H1 (cell line): ENCODE results near the gene VPS13D. TPM values are rescaled to one million over a fixed set of nuclear protein-coding genes. Genes with fewer than 3 reads are reported as not detected.

Experiments
- BCL11A ChIP-seq, 2 experiments: IDR thresholded peaks; one replicate each; pipeline ENCODE4 v1.6.1; 2011; ENCODE audit warnings: low read depth in 2 of 2, low read length in 2 of 2, mild to moderate bottlenecking in 2 of 2
- CEBPB ChIP-seq: IDR thresholded peaks from 2 replicates; pipeline ENCODE4 v1.6.1; 2012; ENCODE audit warnings: low read depth, low read length
- JUN ChIP-seq: IDR thresholded peaks from 2 replicates; pipeline ENCODE4 v1.6.1; 2011; ENCODE audit warnings: low read depth, mild to moderate bottlenecking, improper control_type of control experiment, low read length
- JUND ChIP-seq: IDR thresholded peaks from 2 replicates; pipeline ENCODE4 v1.6.1; 2011; ENCODE audit warnings: mild to moderate bottlenecking, improper control_type of control experiment, low read length
- MAFK ChIP-seq: IDR thresholded peaks from 2 replicates; pipeline ENCODE4 v1.6.1; 2012; ENCODE audit warnings: low read depth, mild to moderate bottlenecking, improper control_type of control experiment, low read length
- SAP30 ChIP-seq: fragments of 300-600 bp; sonication (generic); IDR thresholded peaks from 2 replicates; pipeline ENCODE4 v1.7.1; 2012; ENCODE audit warnings: low read length, moderate library complexity, mild to moderate bottlenecking, inconsistent platforms; ENCODE audit not compliant: insufficient read depth, insufficient replicate concordance
- SIX5 ChIP-seq: IDR thresholded peaks from 2 replicates; pipeline ENCODE4 v1.6.1; 2011; ENCODE audit warnings: mild to moderate bottlenecking, low read depth, low read length
- SP1 ChIP-seq: IDR thresholded peaks from 2 replicates; pipeline ENCODE4 v1.6.1; 2011; ENCODE audit warnings: low read depth, low read length
- SUZ12 ChIP-seq: fragments of 200-600 bp; sonication (generic); IDR thresholded peaks from 2 replicates; pipeline ENCODE4 v1.6.1; 2012; ENCODE audit warnings: mild to moderate bottlenecking, inconsistent platforms, low read length, moderate library complexity, mixed read lengths
- YY1 ChIP-seq: IDR thresholded peaks from 2 replicates; pipeline ENCODE4 v1.6.1; 2011; ENCODE audit warnings: low read depth, mild to moderate bottlenecking, low read length
- polyA plus RNA-seq, 7 experiments: library from polyadenylated mRNA; depleted of rRNA in 3 of 7; stranded (reverse) in 5 of 7; unstranded in 2 of 7; fragments of >200 nt in 5 of 7; fragments of 200-250 nt in 2 of 7; gene quantifications; 1 replicate in 5 of 7; 2 replicates in 1 of 7; 4 replicates in 1 of 7; pipeline versions ENCODE4 v1.2.1 to v1.2.3, GENCODE V29; 2011 to 2013; ENCODE audit warnings: missing spikeins in 2 of 7, mixed read lengths in 2 of 7
- total RNA-seq: library from RNA; stranded (reverse); fragmentation: NEBNext Ultra II Directional; extraction: Animal tissue kit (Norgen Biotek cat#: 25700); gene quantifications from 2 replicates; pipeline ENCODE4 v1.2.1, GENCODE V29; 2021
- TF ChIP-seq, protein P1 (sequence below): fragments of 300-600 bp; sonication (generic); IDR thresholded peaks from 2 replicates; pipeline ENCODE4 v1.7.1; 2012; ENCODE audit warnings: low read length, moderate library complexity, mild to moderate bottlenecking, inconsistent platforms; ENCODE audit not compliant: insufficient replicate concordance
- TF ChIP-seq, protein P2 (sequence below): IDR thresholded peaks from 2 replicates; pipeline ENCODE4 v1.6.1; 2011; ENCODE audit warnings: low read depth, mild to moderate bottlenecking, low read length; ENCODE audit not compliant: insufficient read depth

VPS13D gene
- total and polyA plus RNA-seq, 2 of the 8 experiments (the other 6 are each of a cell fraction or from before 2014, with no cell fraction given) = 10.9 to 31.2 TPM

DNA sequence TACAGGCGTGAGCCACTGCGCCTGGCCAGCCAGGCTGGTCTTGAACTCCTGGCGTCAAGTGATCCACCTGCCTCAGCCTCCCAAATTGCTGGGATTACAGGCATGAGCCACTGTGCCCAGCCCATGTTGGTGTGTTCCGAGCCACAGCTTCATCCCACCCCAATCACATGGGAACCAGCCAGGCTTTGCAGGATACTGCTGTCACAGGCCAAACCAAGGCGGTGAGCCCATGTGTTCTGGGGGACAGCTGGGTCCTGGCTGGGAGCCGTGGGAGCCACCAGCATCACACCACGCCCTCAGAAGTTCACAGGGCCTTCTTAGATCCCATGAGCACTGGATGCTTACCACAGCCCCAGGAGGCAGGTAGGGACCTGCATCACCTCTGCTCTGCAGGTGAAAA lies 331.3 kb downstream of the VPS13D start (continued):
- TF ChIP-seq, protein P1, sequence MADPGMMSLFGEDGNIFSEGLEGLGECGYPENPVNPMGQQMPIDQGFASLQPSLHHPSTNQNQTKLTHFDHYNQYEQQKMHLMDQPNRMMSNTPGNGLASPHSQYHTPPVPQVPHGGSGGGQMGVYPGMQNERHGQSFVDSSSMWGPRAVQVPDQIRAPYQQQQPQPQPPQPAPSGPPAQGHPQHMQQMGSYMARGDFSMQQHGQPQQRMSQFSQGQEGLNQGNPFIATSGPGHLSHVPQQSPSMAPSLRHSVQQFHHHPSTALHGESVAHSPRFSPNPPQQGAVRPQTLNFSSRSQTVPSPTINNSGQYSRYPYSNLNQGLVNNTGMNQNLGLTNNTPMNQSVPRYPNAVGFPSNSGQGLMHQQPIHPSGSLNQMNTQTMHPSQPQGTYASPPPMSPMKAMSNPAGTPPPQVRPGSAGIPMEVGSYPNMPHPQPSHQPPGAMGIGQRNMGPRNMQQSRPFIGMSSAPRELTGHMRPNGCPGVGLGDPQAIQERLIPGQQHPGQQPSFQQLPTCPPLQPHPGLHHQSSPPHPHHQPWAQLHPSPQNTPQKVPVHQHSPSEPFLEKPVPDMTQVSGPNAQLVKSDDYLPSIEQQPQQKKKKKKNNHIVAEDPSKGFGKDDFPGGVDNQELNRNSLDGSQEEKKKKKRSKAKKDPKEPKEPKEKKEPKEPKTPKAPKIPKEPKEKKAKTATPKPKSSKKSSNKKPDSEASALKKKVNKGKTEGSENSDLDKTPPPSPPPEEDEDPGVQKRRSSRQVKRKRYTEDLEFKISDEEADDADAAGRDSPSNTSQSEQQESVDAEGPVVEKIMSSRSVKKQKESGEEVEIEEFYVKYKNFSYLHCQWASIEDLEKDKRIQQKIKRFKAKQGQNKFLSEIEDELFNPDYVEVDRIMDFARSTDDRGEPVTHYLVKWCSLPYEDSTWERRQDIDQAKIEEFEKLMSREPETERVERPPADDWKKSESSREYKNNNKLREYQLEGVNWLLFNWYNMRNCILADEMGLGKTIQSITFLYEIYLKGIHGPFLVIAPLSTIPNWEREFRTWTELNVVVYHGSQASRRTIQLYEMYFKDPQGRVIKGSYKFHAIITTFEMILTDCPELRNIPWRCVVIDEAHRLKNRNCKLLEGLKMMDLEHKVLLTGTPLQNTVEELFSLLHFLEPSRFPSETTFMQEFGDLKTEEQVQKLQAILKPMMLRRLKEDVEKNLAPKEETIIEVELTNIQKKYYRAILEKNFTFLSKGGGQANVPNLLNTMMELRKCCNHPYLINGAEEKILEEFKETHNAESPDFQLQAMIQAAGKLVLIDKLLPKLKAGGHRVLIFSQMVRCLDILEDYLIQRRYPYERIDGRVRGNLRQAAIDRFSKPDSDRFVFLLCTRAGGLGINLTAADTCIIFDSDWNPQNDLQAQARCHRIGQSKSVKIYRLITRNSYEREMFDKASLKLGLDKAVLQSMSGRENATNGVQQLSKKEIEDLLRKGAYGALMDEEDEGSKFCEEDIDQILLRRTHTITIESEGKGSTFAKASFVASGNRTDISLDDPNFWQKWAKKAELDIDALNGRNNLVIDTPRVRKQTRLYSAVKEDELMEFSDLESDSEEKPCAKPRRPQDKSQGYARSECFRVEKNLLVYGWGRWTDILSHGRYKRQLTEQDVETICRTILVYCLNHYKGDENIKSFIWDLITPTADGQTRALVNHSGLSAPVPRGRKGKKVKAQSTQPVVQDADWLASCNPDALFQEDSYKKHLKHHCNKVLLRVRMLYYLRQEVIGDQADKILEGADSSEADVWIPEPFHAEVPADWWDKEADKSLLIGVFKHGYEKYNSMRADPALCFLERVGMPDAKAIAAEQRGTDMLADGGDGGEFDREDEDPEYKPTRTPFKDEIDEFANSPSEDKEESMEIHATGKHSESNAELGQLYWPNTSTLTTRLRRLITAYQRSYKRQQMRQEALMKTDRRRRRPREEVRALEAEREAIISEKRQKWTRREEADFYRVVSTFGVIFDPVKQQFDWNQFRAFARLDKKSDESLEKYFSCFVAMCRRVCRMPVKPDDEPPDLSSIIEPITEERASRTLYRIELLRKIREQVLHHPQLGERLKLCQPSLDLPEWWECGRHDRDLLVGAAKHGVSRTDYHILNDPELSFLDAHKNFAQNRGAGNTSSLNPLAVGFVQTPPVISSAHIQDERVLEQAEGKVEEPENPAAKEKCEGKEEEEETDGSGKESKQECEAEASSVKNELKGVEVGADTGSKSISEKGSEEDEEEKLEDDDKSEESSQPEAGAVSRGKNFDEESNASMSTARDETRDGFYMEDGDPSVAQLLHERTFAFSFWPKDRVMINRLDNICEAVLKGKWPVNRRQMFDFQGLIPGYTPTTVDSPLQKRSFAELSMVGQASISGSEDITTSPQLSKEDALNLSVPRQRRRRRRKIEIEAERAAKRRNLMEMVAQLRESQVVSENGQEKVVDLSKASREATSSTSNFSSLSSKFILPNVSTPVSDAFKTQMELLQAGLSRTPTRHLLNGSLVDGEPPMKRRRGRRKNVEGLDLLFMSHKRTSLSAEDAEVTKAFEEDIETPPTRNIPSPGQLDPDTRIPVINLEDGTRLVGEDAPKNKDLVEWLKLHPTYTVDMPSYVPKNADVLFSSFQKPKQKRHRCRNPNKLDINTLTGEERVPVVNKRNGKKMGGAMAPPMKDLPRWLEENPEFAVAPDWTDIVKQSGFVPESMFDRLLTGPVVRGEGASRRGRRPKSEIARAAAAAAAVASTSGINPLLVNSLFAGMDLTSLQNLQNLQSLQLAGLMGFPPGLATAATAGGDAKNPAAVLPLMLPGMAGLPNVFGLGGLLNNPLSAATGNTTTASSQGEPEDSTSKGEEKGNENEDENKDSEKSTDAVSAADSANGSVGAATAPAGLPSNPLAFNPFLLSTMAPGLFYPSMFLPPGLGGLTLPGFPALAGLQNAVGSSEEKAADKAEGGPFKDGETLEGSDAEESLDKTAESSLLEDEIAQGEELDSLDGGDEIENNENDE = no peak
- TF ChIP-seq JUN = no peak
- no peak for TF ChIP-seq MAFK
- no peak for TF ChIP-seq YY1
- TF ChIP-seq BCL11A (IDR thresholded peaks at IDR 0.05; ENCODE audit: low read depth in 2 of 2, low read length in 2 of 2) = no peak
- no peak for TF ChIP-seq SAP30
- no peak for TF ChIP-seq JUND
- TF ChIP-seq, protein P2, sequence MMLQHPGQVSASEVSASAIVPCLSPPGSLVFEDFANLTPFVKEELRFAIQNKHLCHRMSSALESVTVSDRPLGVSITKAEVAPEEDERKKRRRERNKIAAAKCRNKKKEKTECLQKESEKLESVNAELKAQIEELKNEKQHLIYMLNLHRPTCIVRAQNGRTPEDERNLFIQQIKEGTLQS = no peak
- no peak for TF ChIP-seq CEBPB
- no peak for TF ChIP-seq SP1
- TF ChIP-seq SIX5 = no peak
- no peak for TF ChIP-seq SUZ12
